HL-60 (cell line): Measurements from ENCODE around the gene GPR137.

Experiments
- CTCF ChIP-seq: IDR thresholded peaks from one replicate; pipeline ENCODE4 v1.5.1; 2011; ENCODE audit warnings: low read length, control low read depth, inconsistent platforms; ENCODE audit not compliant: insufficient read depth
- GABPA ChIP-seq: IDR thresholded peaks from 2 replicates; pipeline ENCODE4 v1.6.1; 2012; ENCODE audit warnings: low read depth
- POLR2AphosphoS5 ChIP-seq: IDR thresholded peaks from 2 replicates; pipeline ENCODE4 v1.6.1; 2012; ENCODE audit warnings: low read depth
- REST ChIP-seq: IDR thresholded peaks from 2 replicates; pipeline ENCODE4 v1.6.1; 2012; ENCODE audit warnings: low read depth; ENCODE audit not compliant: insufficient replicate concordance
- SPI1 ChIP-seq: IDR thresholded peaks from 2 replicates; pipeline ENCODE4 v1.6.1; 2012; ENCODE audit warnings: low read depth, mild to moderate bottlenecking, borderline replicate concordance

GRCh38 chr11:64241241-64241490 is 44.5 kb upstream of the GPR137 start:
- TF ChIP-seq CTCF (no peak), GABPA (no peak), POLR2AphosphoS5 (no peak), REST (no peak), SPI1 (no peak)
